HepG2 (cell line): ENCODE results near the gene MLLT10. TPM values are rescaled to one million over a fixed set of nuclear protein-coding genes. Genes with fewer than 3 reads are reported as not detected.

Experiments used
- FOXK2 ChIP-seq: fragments of 450-650 bp; IDR thresholded peaks from 2 replicates; pipeline ENCODE4 v1.6.1; 2016
- MTF1 ChIP-seq: sonication (generic); formaldehyde crosslinking; IDR thresholded peaks from 2 replicates; pipeline ENCODE4 v1.5.0; 2020; ENCODE audit warnings: missing genetic modification reagents
- NFYB ChIP-seq: sonication (generic); formaldehyde crosslinking; IDR thresholded peaks from 2 replicates; pipeline ENCODE4 v1.4.0; 2020; ENCODE audit warnings: missing genetic modification reagents
- PAXIP1 ChIP-seq: sonication (generic); formaldehyde crosslinking; conservative IDR thresholded peaks from 2 replicates; pipeline ENCODE4 v1.4.0; 2020; ENCODE audit warnings: mild to moderate bottlenecking, missing genetic modification reagents, moderate library complexity
- SATB2 ChIP-seq: sonication (generic); formaldehyde crosslinking; IDR thresholded peaks from 2 replicates; pipeline ENCODE4 v1.5.0; 2020; ENCODE audit warnings: missing genetic modification reagents
- SP4 ChIP-seq: sonication (generic); formaldehyde crosslinking; IDR thresholded peaks from 2 replicates; pipeline ENCODE4 v1.8.1; 2023; ENCODE audit warnings: mild to moderate bottlenecking, missing genetic modification reagents
- SP5 ChIP-seq: IDR thresholded peaks from 2 replicates; pipeline ENCODE4 v1.6.1; 2016; ENCODE audit warnings: low read depth, borderline replicate concordance
- XBP1 ChIP-seq: sonication (generic); formaldehyde crosslinking; IDR thresholded peaks from 2 replicates; pipeline ENCODE4 v1.5.0; 2020; ENCODE audit warnings: missing genetic modification reagents
- ZBTB42 ChIP-seq: sonication (generic); formaldehyde crosslinking; IDR thresholded peaks from 2 replicates; pipeline ENCODE4 v1.5.0; 2020; ENCODE audit warnings: mild to moderate bottlenecking, missing genetic modification reagents
- ZBTB7A ChIP-seq: sonication (generic); formaldehyde crosslinking; IDR thresholded peaks from 2 replicates; pipeline ENCODE4 v1.8.0; 2022; ENCODE audit warnings: mild to moderate bottlenecking, missing genetic modification reagents
- ZFAT ChIP-seq: sonication (generic); formaldehyde crosslinking; conservative IDR thresholded peaks from 2 replicates; pipeline ENCODE4 v1.8.1; 2023; ENCODE audit warnings: missing genetic modification reagents, inconsistent platforms
- ZMYM3 ChIP-seq: sonication (generic); formaldehyde crosslinking; IDR thresholded peaks from 2 replicates; pipeline ENCODE4 v1.5.1; 2020; ENCODE audit warnings: mild to moderate bottlenecking, missing genetic modification reagents
- ZNF292 ChIP-seq: sonication (generic); formaldehyde crosslinking; IDR thresholded peaks from 2 replicates; pipeline ENCODE4 v1.8.1; 2022; ENCODE audit warnings: mild to moderate bottlenecking, low read depth, missing genetic modification reagents, borderline replicate concordance
- ZNF709 ChIP-seq: sonication (generic); formaldehyde crosslinking; IDR thresholded peaks from 2 replicates; pipeline ENCODE4 v1.5.0; 2020; ENCODE audit warnings: mild to moderate bottlenecking, missing genetic modification reagents
- polyA plus RNA-seq, 8 experiments: library from polyadenylated mRNA; depleted of rRNA in 3 of 8; stranded (reverse) in 7 of 8; unstranded in 1 of 8; fragments of >200 nt; fragmentation: Illumina TruSeq in 4 of 8; extraction: Trizol in 4 of 8; gene quantifications; 2 replicates each; pipeline versions ENCODE4 v1.2.1 to v1.2.3, GENCODE V29; 2011 to 2016; ENCODE audit warnings: low read depth in 4 of 8, missing spikeins in 1 of 8, mixed read lengths in 1 of 8; ENCODE audit not compliant: insufficient read depth in 1 of 8
- total RNA-seq, 5 experiments: library from RNA; depleted of rRNA; stranded (reverse); fragments of >200 nt; fragmentation: Illumina TruSeq; extraction: Trizol; gene quantifications; 2 replicates each; pipeline ENCODE4 v1.2.3, GENCODE V29; 2016; ENCODE audit warnings: low read depth in 1 of 5
- TF ChIP-seq, protein P1 (sequence below): sonication (generic); formaldehyde crosslinking; IDR thresholded peaks from 2 replicates; pipeline ENCODE4 v1.4.0; 2020; ENCODE audit warnings: missing genetic modification reagents
- TF ChIP-seq, protein P2 (sequence below): IDR thresholded peaks from 2 replicates; pipeline ENCODE4 v1.6.1; 2018; ENCODE audit warnings: missing genetic modification reagents, mild to moderate bottlenecking, missing compliant biosample characterization
- TF ChIP-seq, protein P3 (sequence below): IDR thresholded peaks from 2 replicates; pipeline ENCODE4 v1.6.1; 2016; ENCODE audit warnings: missing compliant biosample characterization, missing genetic modification reagents, borderline replicate concordance
- TF ChIP-seq, protein P4 (sequence below): IDR thresholded peaks from 2 replicates; pipeline ENCODE4 v1.6.1; 2016

The MLLT10 gene
- total and polyA plus RNA-seq, 2 of the 13 experiments (the other 11 are each of a cell fraction or from before 2014, with no cell fraction given), result 51.3 to 84.1 TPM

GRCh38 chr10:21517134-21518031 is 16.6 kb upstream of the MLLT10 start (continued):
- TF ChIP-seq PAXIP1 (CRISPR knock-in tag), result no peak
- no peak for TF ChIP-seq XBP1 (CRISPR knock-in tag)
- no peak for TF ChIP-seq FOXK2
- no peak for TF ChIP-seq SP5 (CRISPR knock-in tag)
- TF ChIP-seq, protein P1, sequence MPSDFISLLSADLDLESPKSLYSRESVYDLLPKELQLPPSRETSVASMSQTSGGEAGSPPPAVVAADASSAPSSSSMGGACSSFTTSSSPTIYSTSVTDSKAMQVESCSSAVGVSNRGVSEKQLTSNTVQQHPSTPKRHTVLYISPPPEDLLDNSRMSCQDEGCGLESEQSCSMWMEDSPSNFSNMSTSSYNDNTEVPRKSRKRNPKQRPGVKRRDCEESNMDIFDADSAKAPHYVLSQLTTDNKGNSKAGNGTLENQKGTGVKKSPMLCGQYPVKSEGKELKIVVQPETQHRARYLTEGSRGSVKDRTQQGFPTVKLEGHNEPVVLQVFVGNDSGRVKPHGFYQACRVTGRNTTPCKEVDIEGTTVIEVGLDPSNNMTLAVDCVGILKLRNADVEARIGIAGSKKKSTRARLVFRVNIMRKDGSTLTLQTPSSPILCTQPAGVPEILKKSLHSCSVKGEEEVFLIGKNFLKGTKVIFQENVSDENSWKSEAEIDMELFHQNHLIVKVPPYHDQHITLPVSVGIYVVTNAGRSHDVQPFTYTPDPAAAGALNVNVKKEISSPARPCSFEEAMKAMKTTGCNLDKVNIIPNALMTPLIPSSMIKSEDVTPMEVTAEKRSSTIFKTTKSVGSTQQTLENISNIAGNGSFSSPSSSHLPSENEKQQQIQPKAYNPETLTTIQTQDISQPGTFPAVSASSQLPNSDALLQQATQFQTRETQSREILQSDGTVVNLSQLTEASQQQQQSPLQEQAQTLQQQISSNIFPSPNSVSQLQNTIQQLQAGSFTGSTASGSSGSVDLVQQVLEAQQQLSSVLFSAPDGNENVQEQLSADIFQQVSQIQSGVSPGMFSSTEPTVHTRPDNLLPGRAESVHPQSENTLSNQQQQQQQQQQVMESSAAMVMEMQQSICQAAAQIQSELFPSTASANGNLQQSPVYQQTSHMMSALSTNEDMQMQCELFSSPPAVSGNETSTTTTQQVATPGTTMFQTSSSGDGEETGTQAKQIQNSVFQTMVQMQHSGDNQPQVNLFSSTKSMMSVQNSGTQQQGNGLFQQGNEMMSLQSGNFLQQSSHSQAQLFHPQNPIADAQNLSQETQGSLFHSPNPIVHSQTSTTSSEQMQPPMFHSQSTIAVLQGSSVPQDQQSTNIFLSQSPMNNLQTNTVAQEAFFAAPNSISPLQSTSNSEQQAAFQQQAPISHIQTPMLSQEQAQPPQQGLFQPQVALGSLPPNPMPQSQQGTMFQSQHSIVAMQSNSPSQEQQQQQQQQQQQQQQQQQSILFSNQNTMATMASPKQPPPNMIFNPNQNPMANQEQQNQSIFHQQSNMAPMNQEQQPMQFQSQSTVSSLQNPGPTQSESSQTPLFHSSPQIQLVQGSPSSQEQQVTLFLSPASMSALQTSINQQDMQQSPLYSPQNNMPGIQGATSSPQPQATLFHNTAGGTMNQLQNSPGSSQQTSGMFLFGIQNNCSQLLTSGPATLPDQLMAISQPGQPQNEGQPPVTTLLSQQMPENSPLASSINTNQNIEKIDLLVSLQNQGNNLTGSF (CRISPR knock-in tag), result no peak
- TF ChIP-seq, protein P2, sequence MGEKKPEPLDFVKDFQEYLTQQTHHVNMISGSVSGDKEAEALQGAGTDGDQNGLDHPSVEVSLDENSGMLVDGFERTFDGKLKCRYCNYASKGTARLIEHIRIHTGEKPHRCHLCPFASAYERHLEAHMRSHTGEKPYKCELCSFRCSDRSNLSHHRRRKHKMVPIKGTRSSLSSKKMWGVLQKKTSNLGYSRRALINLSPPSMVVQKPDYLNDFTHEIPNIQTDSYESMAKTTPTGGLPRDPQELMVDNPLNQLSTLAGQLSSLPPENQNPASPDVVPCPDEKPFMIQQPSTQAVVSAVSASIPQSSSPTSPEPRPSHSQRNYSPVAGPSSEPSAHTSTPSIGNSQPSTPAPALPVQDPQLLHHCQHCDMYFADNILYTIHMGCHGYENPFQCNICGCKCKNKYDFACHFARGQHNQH (CRISPR knock-in tag), result no peak
- 0 out of 2 replicates have a peak, but pooled peaks have one; percentile 26 for TF ChIP-seq ZBTB42 (CRISPR knock-in tag)
- TF ChIP-seq ZFAT (CRISPR knock-in tag), result no peak
- TF ChIP-seq SP4 (CRISPR knock-in tag), result 0 out of 2 replicates have a peak, but pooled peaks have one; percentile 5
- peak; percentile 66; the same call in 1 of the 2 replicates for TF ChIP-seq ZNF709 (CRISPR knock-in tag)
- no peak for TF ChIP-seq ZNF292 (CRISPR knock-in tag)
- TF ChIP-seq SATB2 (CRISPR knock-in tag), result no peak
- 0 out of 2 replicates have a peak, but pooled peaks have one; percentile 16 for TF ChIP-seq ZMYM3 (CRISPR knock-in tag)
- TF ChIP-seq, protein P3, sequence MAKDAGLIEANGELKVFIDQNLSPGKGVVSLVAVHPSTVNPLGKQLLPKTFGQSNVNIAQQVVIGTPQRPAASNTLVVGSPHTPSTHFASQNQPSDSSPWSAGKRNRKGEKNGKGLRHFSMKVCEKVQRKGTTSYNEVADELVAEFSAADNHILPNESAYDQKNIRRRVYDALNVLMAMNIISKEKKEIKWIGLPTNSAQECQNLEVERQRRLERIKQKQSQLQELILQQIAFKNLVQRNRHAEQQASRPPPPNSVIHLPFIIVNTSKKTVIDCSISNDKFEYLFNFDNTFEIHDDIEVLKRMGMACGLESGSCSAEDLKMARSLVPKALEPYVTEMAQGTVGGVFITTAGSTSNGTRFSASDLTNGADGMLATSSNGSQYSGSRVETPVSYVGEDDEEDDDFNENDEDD (CRISPR knock-in tag), result peak; percentile 70
- no peak for TF ChIP-seq MTF1 (CRISPR knock-in tag)
- no peak; the same call in 1 of the 2 replicates for TF ChIP-seq NFYB (CRISPR knock-in tag)
- TF ChIP-seq, protein P4, sequence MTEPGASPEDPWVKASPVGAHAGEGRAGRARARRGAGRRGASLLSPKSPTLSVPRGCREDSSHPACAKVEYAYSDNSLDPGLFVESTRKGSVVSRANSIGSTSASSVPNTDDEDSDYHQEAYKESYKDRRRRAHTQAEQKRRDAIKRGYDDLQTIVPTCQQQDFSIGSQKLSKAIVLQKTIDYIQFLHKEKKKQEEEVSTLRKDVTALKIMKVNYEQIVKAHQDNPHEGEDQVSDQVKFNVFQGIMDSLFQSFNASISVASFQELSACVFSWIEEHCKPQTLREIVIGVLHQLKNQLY (CRISPR knock-in tag), result no peak
- TF ChIP-seq ZBTB7A (CRISPR knock-in tag), result no peak
